GM21529 (cell line): ENCODE data around the gene BBX.

Experiments used
- ATAC-seq: cut with Tn5 transposase; IDR thresholded peaks from one replicate; pipeline ENCODE4 v1.9.1; 2021; ENCODE audit not compliant: unreplicated experiment

BBX gene

DNA sequence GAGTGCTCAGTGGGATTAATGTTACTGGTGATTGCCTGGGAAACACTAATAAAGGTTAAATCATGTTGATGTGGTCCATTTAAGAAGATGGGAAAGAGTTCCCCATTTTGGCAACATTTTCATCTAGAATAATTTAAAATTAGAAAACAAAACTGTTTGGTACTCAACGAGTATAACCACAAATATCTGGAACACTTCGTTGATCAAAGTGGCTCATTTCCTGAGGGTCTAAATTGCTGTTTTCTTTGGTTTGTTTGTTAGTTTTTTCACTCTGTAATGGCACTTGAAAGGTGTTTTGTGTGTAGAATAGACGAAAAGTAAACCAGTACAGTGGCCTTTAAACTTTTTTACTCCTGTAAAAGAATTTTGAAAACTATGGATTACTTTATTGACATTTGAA lies 73.9 kb downstream of the BBX start:
- ATAC-seq = no peak

DNA sequence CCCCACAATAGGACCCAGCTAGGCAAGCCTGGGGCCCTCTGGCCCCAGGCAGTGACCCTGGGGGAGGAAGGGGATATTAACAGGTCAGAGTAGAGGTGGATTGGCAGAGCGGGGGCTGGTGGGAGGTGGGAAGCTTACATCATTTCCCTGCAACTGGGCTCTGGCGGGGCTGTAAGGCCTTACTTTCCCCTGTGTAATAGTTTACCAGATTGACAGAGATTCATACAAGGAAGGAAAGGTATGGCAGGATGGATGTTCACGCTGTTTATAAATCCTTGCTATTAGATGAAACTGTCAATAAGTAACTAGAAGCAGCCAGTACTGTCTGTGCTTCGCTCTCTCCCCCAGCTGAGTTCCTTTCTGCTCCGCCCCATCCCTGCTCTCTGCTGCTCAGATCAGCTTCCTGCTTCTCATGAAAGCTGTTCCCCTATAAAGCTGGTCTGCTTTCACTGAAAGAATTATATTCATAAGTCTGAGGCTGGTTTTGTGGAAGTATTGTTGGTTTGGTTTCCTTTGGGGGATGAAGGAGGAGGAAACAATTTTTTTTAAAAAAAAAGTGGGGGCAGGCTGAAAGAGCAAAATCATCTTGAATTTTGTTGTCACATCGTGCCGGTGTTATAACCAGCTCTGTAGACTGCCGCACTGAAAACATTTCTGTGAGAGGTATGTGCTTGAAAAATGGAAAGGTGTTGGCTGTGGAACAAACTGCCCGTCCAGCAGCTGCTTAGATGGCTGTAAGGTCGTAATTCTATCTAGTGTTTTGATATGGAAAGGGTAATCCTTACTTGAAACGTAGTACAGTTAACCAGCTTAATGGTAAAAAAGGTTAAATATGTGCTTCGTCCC lies 76.4 kb downstream of the BBX start:
- peak; percentile 93 for ATAC-seq

DNA sequence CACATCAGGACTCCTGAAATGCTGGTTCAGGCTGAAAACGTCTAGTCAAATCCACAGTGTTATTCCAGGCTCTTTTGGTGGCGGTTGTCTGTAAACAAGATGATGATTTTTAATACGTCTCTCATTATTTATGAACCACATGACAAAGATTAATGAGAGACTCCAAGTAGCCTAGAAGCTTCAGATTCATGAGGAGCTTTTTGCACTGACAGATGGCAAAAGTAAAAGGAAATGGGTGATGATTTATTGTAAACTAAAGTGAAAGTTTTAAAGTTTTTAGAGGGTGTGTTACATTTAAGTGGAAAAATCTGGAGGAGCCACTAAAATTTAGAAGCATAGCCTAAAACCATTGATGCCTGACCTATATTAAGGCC lies 77.0 kb downstream of the BBX start:
- ATAC-seq = no peak

DNA sequence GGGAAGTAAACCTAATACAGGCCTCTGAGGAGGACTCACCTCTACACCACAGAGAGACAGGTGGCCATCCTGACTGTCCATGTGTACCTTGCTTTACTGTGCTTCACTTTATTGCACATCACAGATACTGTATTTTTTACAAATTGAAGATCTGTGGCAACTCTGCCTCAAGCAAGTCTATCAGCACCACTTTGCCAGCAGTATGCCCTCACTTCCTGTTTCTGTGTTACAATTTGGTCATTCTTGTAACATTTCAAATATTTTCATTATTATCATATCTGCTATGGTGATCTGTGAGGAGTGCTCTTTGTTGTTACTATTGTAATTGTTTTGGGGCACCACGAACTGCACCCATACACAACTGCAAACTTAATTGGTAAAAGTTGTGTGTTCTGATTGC lies 78.0 kb downstream of the BBX start:
- ATAC-seq = no peak

DNA sequence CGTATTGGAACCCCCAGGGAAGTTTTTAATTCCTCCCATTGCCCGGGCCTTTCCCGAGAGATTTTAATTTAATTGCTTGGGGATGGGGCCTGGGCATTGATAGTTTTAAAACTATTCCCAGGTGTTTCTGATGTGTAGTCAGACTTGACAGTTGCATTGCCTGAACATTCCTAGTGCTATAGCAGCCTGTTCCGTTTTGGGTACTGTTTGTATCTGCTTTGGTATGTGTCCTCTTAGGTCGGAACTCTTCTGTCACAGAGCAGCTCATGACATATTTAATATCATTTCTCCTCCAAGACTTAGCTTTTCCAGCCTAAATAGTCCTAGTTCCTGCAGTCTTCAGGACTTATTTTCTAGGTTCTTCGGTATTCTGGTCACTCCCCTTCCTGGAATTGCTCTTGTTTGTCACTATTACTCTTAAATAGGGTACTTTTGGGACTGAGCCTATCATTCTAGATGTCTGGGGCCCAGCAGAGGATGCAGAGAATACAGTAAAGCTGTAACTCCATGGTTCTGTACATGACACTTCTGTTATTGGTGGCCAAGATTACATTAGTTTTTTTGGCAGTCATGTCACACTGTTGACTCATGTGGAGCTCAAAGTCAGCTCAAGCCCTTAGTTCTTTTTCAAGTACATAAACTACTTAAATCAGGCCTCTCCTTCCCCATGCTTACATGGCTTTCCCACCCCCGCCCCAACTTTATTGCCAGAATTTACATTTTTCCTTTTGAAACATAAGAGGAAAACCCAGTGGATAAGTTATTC lies 81.5 kb downstream of the BBX start:
- no peak for ATAC-seq

DNA sequence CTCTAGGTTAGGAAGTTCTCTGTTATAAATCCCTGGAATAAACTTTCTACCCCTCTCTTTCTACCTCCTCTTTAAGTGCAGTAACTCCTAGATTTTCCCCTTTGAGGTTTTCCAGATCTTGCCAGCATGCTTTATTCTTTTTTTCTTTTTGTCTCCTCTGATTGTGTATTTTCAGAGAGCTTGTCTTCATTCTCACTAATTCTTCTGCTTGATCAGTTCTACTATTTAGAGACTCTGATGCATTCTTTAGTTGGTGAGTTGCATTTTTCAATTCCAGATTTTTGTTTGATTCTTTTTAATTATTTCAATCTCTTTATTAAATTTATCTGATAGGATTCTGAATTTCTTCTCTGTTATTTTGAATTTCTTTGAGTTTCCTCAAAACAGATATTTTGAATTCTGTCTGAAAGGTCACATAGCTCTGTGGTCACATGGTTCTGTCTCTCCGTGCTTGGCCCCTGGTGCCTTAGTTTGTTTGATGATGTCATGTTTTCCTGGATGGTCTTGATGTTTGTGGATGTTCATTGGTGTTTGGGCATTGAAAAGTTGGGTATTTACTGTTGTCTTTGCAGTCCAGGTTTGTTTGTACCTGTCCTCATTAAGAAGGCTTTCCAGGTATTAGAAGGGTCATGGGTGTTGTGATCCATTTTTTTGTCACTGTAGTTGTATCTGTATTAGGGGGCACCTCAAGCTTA lies 89.2 kb downstream of the BBX start:
- ATAC-seq = no peak

DNA sequence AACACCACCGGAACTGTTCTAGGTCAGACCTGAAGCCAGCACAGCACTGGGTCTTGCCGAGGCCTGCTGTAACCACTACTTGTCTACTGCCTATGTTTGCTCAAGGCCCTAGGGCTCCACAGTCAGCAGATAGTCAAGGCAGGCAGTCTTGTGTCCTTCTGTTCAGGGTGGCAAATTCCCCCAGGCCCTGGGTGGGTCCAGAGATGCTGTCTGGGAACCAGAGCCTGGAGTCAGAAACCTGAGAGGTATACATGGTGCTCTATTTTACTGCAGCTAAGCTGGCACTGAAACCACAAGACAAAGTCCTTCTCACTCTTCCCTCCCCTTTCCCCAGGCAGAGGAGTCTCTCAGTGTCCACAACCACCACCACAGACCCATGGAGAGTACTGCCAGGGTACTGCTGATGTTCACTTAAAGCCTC lies 89.9 kb downstream of the BBX start:
- ATAC-seq = no peak

DNA sequence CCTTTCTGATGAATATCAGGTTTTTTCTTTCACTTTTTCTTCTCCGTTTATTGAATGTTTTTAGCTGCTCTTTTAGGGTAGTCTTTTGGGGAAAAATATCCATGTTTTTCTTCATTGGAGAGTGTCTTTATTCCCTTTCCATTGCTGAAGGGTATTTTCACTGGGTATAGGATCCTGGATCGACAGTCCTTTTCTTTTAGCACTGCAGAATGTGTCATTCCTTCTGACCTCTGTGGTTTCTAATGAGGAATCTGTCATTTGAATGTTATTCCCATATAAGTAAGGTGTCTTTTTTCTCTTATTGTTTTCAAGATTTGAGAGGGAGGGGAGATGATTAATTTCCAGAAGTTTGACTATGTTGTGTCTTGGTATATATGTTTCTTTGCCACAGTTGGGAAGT lies 96.8 kb downstream of the BBX start:
- no peak for ATAC-seq

DNA sequence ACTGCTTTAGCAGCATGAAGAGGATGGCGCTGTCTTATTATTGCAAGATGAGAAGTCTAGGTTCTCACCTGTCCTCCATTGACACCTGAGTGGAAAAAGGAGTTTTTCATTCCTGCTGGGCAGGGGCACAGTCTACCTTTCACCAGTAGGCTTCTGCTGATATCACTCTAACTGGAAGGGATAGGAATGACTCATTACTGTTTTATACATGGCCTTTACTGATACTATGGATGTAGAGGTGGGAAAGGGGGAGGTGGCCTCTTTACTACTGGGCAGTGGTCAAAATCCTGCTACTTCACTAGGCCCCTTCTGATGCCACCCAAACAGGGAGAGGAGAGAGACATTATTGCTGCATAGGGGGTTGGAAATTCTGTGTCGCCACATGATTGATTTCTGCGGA lies 97.8 kb downstream of the BBX start:
- ATAC-seq = no peak

DNA sequence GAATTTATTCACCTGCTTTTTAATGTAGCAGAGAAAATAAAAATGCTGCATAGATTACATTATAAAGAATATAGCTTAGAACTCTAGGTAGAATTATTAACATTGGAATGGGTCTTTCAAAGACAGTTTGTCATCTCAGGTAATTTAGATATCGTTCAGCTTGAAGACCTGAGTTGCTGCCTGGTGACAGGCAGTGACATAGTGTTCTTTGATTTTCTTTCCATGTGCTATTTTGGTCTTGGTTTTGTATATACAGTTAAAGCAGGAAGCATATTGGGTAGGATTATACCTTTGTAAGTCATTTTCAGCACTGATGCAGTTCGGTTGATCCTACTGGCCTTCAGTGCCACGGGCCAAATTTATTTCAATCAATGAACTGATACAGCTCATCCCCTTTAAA lies 98.7 kb downstream of the BBX start:
- no peak for ATAC-seq

DNA sequence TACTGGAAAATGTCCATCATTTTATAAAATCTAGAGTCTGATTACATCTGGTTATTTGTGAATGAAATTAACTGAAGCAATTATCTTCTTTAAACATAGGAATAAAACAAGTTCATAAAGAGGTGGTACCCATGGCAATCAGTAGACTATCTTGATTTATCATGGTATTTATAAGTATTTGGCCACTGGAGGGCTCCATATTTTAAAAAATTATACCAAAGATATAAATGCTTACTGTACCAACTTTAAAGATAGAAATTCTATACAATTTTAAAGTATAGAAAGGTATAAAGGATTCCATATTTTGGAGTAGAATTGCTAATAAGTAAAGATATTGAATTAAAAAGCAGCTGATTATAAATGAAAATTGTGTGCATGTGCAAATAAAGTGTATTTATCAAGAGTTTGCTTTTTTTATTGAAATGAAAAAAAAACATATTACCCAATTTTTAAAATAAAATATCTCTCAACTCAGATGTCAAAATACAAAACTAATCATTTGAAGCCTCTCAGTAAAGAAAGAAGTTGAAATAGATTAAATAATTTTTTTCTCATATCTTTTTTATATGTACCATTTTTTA lies 105.3 kb downstream of the BBX start:
- no peak for ATAC-seq

DNA sequence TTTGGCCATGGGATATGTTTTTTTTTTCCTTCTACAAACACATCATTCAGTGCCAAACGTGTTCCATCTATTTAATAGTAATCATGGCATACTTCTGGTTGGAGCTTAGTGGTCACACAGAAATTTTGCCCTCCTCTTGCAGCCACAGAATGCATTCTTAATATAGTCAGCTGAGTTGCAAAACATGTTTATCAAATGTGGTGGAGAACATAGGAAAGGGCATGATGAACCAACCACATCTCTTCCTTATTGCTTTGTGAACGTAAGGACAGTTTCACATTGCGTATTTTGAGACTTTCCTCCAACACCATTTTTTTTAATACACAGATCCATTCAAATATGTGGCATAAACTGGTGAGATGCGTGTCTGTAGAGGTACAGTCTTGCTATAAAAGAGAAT lies 106.8 kb downstream of the BBX start:
- no peak for ATAC-seq

DNA sequence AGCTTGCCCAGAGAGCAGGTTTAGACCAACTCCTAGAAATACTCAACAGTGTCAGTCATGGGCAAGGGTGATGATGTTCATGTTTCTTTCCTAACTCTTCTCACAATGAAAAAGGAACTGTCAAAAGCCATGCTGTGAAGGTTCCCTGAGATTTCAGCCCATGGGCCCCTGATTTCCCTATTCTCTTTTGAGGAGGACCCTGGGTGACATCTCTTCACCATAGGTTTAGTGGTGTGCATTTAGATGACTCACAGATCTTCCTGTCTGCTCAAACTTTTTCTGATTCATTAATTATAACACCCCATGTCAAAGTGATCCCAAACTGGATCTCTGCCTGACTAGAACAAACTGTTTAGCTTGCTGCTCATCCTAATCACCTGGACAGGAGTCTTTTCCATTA lies 108.0 kb downstream of the BBX start:
- no peak for ATAC-seq

DNA sequence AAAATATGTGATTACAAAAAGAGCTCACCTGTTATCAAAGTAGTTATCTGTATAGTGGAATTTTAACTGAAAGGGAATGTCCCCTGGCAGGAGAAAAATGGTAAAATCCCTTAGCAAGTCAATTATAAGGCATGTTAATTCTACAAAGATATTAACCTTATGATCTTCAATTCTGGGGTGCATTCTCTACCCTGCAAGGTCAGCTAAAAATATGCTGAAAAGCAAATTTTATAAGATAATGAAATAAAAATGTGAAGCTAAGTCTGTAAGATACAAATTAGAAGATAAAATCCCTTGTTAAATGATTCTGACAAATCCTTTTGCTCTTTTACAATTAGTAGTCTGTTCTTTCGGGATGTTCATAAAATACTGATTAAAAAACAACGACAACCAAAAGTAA lies 109.8 kb downstream of the BBX start:
- ATAC-seq = no peak

DNA sequence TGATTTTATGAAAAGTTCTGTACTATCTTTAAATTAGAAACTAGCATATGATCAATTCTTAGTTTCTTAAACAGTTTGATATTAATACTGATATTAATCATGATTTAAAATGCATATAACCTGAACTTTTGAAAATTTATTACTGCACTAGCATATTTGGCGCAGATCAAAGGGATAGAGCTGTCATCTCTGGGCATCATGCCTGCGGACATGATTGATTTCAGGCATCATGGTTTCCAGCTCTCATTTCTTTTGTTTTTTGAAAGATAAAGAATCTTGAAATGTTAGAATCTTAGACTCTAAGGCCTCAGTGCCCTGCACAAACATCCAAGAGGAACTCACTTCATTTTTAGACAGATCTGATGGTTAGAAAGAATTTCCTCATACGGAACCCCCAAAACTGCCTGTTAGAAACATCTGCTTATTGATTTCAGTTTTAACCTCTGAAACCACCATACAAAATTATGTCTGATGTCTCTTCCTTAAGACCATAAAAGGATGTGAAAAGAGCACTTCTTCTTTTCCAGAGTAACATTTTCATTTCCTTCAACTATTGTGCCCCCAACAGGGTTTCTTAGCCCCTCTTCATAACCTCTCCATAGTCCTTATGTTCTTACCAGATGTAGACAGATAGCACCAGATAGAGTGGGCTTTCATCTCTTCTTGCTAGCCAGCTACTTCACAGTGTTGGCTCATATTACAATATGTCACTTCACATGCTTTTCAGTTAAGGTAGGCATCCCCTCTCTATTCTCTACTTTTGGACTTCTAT lies 110.8 kb downstream of the BBX start:
- peak; percentile 96 for ATAC-seq

DNA sequence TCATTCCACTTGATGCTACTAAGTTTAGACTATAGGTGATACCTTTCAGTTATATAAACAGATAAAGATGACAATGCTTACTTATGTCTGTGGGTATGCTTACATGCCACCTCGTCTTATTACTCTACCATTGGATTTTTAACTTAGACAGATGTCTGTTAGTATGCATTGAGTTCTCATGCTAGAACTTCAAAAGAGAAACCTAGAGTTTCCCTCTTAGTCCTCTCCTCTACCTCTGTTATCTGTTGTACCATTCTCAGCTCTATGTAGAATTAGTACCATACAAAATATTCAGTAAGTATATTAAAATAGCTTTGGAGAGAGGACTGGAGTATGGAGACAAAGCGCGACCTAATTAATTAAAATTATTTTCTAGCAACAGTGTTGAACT lies 111.3 kb downstream of the BBX start:
- ATAC-seq = peak; percentile 18

DNA sequence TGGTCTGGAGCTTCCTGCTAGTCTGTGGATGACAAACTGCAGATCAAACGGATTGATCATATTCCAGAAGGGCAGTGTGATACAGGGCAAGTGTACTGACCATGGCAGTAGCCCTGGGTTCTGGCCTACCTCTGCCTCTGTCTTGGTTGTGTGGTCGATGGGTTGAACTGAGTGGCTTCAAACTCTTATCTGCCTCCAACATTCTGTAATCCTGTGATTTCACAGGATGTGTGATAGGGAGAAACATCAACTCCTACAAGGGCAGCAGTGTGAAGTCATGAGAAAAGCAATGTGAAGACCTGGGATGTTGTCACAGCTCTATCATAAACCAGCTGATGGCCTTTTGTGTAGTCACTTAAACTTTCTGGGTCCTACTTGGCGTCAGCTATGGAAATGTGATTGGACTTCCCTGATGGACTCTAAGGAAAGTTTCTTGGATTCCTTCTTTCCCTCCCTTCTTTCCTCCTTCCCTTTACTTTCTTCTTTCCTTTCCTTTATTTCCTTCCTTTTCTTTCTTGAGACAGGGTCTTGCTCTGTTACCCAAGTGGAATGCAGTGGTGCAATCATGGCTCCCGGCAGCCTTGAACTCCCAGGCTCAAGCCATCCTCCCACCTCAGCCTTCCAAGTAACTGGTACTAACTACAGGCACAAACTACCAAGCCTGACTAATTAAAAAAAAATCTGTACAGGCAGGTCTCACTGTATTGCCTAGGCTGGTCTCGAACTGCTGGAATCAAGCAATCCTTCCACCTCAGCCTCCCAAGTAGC lies 114.8 kb downstream of the BBX start:
- ATAC-seq = no peak

DNA sequence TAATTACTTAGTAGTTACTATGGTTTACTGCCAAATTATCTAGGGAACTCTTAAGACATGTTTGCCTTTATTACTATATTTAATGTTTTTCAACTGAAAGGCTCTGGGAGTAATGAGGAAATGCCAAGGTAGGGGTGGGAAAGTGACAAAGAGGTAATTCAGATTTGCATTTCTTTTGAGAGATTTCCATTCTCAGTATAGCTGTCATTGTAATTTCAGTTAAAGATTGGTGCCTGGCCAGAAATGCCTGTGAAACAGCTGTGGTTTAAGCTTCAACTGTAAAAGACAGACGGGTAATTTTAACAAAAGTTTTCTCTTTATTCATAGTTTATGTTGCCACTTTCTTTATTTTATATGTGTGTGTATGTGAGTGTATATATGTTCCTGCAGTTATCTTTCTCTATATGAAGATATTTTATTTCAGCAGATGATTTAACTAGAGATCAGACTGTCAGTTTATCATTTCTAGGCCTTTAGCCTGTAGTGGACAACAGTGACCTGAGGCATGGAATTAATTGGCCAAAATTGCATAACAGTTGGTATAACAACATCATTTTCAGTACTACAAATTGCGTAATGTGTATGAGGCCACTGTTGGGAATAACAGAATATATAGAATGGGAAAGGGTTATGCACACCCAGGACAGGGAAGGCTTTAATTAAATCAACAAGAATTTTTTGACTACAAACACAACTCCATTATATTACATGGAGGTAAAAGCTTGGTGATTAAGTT lies 119.0 kb downstream of the BBX start:
- peak; percentile 77 for ATAC-seq
